Fibroblast of villous mesenchyme (primary cell): Measurements from ENCODE around the gene MARCHF11. TPM values are rescaled to one million over a fixed set of nuclear protein-coding genes. Genes with fewer than 3 reads are reported as not detected.

Experiments used
- DNase-seq: peaks from one replicate; pipeline ENCODE4 v3.0.0-alpha.2; 2010; ENCODE audit warnings: low read depth
- H3K4me3 ChIP-seq: 2 replicates; pipeline ENCODE4 v1.5.1; 2011; ENCODE audit warnings: low read depth, mild to moderate bottlenecking, low read length
- CTCF ChIP-seq: IDR thresholded peaks from 2 replicates; pipeline ENCODE4 v1.5.1; 2012; ENCODE audit warnings: low read depth, mild to moderate bottlenecking, low read length; ENCODE audit not compliant: insufficient read depth
- small RNA-seq: library from RNA; depleted of rRNA; stranded (forward); fragments of <200 nt; gene quantifications from one replicate; pipeline ENCODE3, GENCODE V24; 2012
- total RNA-seq: library from RNA; depleted of rRNA; stranded (reverse); fragments of >200 nt; gene quantifications from 2 replicates; pipeline ENCODE4 v1.2.3, GENCODE V29; 2012

The MARCHF11 gene
- total RNA-seq, 1 donor: not detected

GRCh38 chr5:16033187-16033925 is 146.2 kb downstream of the MARCHF11 start:
- no peak for TF ChIP-seq CTCF
- H3K4me3 ChIP-seq: no peak overlapping the region
- no peak for DNase-seq

GRCh38 chr5:16028708-16029107 is 150.9 kb downstream of the MARCHF11 start:
- no peak for TF ChIP-seq CTCF
- DNase-seq: no peak
- no peak overlapping the region for H3K4me3 ChIP-seq

DNA sequence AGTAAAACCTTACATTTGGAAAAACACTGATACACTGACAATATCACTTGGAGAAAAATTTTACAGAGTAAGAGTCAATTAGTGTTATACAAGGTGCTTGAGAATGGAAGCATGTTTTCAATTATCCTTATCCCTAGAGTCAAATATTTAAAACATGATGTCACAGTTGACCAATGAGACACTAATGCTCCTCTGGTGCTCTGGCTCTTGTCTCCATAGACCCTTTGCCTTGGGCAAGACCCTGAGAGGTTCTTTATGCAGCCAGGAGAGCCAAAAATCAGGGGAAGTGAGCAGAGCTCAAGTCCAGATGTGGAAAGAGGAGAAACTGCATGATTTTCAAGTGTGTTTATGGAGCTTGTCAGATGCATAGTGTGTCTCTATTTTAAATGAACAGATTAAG is 153.9 kb downstream of the MARCHF11 start:
- peak; percentile 3 for DNase-seq
- no peak overlapping the region for H3K4me3 ChIP-seq
- TF ChIP-seq CTCF: no peak

GRCh38 chr5:16018970-16019369 is 160.6 kb downstream of the MARCHF11 start:
- no peak overlapping the region for H3K4me3 ChIP-seq
- no peak for TF ChIP-seq CTCF
- no peak for DNase-seq

DNA sequence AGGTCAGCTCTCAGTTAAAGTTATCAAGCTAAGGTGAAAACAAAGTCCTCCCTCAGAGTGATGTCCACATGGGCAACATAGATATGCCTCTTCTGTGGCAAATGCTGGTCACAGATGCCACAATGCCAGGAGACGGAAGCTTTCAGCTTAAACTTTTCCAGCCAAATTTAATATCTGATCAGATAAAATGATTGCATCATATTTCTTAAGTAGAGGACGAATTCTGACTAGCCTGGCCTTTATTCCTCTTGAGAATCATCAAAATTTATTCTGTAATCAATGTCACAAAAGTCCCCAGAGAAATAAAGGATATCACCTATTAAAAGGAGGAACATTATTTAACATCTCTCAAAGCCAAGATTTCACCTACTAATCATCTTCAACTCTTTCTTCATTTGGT is 161.9 kb downstream of the MARCHF11 start:
- TF ChIP-seq CTCF: no peak
- no peak for DNase-seq

More for the DNA sequence above, 161.9 kb downstream of the MARCHF11 start:
- no peak overlapping the region for H3K4me3 ChIP-seq

Small RNA genes lying within 50 kb of the gene (small RNA-seq; reads per million reads assigned to genes)
- not detected for gene RNA5SP178
